GM13977 (cell line): ENCODE data around the gene ATOH8.
"Not testable (repeated sequence)": the region's sequence is repeated elsewhere in the genome, so short reads cannot be mapped to it uniquely, and the experiment has no call there.

Experiments
- DNase-seq: peaks from one replicate; pipeline ENCODE4 v3.0.0; 2012; ENCODE audit warnings: low spot score
- in situ Hi-C: fragments of 300-500 bp; cut with MboI; formaldehyde crosslinking; loops from one replicate; pipeline ENCODE4 v1.12.0; 2022; ENCODE audit warnings: low sequenced_read_pairs, low pct_unique_long_range_greater_than_20kb, mixed read lengths, inconsistent platforms; ENCODE audit not compliant: unreplicated experiment
- TF ChIP-seq, protein P1 (sequence below): IDR thresholded peaks from 2 replicates; pipeline ENCODE4 v1.5.1; 2012; ENCODE audit warnings: mild to moderate bottlenecking, control low read depth; ENCODE audit not compliant: insufficient read depth; ENCODE audit errors: extremely low read depth, missing control alignments

ATOH8 gene

DNA sequence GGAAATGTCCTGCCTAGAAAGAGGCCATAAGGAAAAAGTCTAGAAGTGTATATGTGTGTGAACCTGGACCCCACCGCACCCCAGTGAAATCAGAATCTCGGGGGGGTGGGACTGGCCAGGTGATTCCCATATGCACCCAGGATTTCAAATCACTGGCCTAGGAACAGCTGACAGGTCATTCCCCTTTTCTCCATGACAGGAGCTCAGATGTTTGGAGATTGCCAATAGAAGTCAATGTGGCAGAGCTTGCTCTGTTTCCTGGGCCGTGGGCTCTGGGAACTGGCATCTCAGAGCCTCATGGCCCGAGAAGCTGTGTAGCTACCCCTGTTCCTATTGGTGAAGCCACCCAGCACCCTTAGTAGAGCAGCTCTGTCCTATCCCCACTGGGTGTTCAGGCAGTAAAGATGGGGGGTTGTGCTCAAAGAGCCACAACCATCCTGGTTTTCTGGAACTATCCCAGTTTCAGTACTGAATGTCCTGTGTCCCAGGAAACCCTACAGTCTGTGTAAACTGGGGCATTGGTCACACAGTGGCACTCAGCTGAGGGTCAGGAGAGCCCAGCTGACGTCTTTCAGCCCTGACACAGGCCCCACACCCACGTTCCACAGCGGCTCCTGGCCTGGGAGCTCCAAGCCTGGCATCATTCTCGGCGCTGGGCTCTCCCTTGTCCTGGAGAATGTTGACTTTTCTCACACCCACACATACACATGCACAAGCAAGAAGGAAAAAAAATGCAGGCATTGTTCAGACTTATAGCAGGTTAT, 40.8 kb upstream of the ATOH8 start:
- TF ChIP-seq, protein P1, sequence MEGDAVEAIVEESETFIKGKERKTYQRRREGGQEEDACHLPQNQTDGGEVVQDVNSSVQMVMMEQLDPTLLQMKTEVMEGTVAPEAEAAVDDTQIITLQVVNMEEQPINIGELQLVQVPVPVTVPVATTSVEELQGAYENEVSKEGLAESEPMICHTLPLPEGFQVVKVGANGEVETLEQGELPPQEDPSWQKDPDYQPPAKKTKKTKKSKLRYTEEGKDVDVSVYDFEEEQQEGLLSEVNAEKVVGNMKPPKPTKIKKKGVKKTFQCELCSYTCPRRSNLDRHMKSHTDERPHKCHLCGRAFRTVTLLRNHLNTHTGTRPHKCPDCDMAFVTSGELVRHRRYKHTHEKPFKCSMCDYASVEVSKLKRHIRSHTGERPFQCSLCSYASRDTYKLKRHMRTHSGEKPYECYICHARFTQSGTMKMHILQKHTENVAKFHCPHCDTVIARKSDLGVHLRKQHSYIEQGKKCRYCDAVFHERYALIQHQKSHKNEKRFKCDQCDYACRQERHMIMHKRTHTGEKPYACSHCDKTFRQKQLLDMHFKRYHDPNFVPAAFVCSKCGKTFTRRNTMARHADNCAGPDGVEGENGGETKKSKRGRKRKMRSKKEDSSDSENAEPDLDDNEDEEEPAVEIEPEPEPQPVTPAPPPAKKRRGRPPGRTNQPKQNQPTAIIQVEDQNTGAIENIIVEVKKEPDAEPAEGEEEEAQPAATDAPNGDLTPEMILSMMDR, result no peak
- in situ Hi-C loops, result no loop called here
- DNase-seq, result no peak

DNA sequence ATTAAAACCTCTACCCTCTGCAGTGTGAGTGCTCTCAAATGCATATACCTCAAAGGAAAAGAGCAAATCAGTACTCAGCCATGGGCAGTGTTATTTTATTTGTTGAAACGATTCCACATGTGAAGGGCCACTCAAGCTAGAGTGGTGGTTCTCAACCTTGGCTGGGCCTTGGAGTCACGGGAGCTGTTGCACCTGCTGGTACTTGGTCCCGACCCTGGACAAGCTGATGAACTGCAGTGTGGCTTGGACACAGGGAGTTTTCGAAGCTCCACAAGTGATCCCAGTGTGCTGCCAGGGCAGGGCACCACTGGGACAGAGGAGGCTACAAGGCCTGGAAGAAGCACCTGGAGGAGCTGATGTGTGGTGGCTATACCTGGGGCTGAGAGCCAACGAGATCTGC, 40.0 kb upstream of the ATOH8 start:
- in situ Hi-C loops, result no loop called here
- DNase-seq, result no peak
- TF ChIP-seq, protein P1, result no peak

DNA sequence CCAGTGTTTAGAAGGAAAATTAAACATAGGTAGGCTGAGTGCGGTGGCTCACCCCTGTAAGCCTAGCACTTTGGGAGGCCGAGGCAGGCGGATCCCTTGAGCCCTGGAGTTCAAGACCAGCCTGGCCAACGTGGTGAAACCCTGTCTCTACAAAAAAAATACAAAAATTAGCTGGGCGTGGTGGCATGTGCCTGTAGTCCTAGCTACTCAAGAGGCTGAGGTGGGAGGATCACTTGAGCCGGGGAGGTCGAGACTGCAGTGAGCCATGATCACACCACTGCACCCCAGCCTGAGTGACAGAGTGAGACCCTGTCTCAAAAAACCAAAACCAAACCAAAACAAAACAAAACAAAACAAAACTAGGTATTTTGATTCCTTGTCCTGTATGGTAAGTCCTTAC, 39.4 kb upstream of the ATOH8 start:
- in situ Hi-C loops, DNase-seq: not testable (repeated sequence)

DNA sequence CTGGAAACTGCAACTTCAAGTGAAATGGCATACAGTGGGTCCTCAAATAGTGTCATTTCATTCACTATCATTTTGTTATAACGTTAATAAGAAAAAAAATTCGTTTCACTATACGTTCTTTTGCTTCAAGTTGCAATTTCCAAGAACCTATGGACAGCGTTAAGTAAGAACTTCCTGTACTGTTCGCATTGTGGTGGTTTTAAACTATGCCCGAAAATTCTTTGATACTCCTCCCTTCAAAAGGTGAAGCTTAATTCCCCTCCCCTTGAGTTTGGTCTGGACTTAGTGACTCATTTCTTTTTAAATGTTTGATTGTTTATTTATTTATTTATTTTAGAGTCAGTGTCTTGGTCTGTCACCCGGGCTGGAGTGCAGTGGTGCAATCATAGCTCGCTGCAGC, 39.0 kb upstream of the ATOH8 start:
- DNase-seq, result no peak
- TF ChIP-seq, protein P1, result no peak
- in situ Hi-C loops, result no loop called here

DNA sequence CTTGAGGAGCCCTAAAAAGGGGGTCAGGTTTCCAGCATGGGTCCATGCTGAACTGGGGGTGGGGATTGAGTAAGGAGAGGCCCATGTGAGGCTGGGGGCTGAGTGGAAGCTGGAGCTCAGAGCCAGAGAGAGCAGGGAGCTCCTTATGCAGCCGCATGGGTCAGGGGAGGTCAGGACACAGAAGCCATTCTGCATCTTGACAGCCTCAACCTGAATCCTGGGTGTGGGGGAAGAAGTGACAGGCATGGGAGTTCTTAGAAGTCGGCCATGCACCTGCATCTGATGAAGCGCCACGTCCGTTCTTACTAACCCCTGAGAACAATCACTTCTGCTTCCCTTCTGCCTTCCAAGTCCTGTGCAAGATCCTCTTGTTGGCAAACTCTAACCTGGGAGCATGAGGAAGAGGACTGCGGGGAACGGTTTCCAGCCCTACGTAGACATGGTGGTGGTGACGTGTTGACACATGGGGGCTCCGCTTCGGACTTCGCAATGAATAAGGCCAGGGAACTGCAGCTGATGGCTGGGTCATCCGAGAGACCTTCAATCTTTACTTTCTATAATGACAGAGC, 37.4 kb upstream of the ATOH8 start:
- in situ Hi-C loops, result no loop called here
- DNase-seq, result no peak
- TF ChIP-seq, protein P1, result no peak

DNA sequence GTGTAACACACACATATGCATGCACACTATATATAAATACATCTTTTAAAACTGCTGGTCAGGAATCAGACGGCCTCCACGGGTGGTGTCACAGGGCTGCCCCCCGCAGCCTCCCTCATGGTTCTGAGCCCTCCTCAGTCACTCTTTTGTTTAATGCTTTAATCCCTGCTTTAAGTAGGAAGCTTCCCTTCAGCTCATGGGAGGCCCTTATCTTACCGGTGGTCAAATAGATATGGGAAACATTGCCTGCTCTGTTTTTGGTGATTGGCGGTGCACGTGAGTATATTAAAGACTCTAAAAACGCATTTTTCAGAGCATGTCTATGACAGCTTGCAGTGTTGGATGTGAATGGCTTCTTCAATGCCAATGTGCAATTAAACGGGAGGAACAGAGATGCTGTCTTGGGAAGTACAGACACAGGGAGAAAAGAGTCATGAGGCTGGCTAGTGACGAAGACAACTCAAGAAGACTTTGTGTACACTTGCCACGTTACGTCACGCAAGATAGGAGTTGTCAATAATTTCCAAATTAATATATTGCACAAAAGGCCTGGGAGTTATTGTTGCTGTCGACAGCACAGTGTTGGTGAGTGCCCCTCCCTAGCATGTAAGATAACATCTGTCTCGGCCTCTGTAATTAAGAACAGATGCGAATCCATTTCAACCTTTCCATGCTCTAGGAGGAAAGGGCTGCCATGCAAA, 36.3 kb upstream of the ATOH8 start:
- TF ChIP-seq, protein P1, result no peak
- DNase-seq, result no peak
- in situ Hi-C loops, result no loop called here

DNA sequence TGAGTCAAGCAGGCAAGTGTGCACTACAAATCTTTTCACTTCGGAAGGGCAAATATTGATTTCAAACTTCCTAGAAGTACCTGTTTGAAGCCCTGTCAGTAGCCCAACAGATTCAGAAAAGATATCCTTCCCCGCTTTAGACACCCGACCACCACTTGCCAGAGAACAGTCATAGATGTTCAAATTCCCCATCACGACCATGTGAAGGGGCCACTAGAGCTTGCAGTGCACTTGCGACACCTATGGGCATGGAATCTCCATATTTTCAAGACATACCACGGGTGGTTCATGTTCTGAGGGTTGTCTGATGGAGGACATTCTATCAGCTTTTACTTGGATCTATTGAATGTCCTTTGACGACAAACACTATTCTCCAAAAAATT, 35.8 kb upstream of the ATOH8 start:
- TF ChIP-seq, protein P1, result no peak
- no peak for DNase-seq
- in situ Hi-C loops, result no loop called here
